Lower lobe of right lung (tissue), 2 donors: ENCODE measurements around the gene MSRB1. TPM values are rescaled to one million over a fixed set of nuclear protein-coding genes. Genes with fewer than 3 reads are reported as not detected.

Experiments
- ATAC-seq, 2 donors: fragments of 200-7000 bp; cut with Tn5 transposase; one replicate each; pipeline ENCODE4 v1.9.1; 2020 to 2022; ENCODE audit warnings: mild to moderate bottlenecking in 2 of 2, moderate library complexity in 2 of 2
- DNase-seq: peaks from one replicate; pipeline ENCODE4 v3.0.0-alpha.2; 2020
- H3K27ac ChIP-seq: fragments of 200-600 bp; one replicate; pipeline ENCODE4 v1.8.0; 2022
- H3K27me3 ChIP-seq: fragments of 200-600 bp; one replicate; pipeline ENCODE4 v1.8.0; 2022; ENCODE audit warnings: low read depth
- H3K36me3 ChIP-seq: fragments of 200-600 bp; one replicate; pipeline ENCODE4 v1.8.0; 2022; ENCODE audit warnings: mild to moderate bottlenecking
- H3K4me1 ChIP-seq: fragments of 200-600 bp; one replicate; pipeline ENCODE4 v1.8.0; 2022
- H3K4me3 ChIP-seq: fragments of 200-600 bp; one replicate; pipeline ENCODE4 v1.8.0; 2022; ENCODE audit warnings: mild to moderate bottlenecking
- H3K9me3 ChIP-seq: fragments of 200-600 bp; one replicate; pipeline ENCODE4 v1.8.0; 2022
- CTCF ChIP-seq: fragments of 200-600 bp; IDR thresholded peaks from one replicate; pipeline ENCODE4 v1.8.0; 2022; ENCODE audit warnings: antibody characterized with exemption, mild to moderate bottlenecking
- intact Hi-C: fragments of 100-400 bp; cut with DNase I; formaldehyde crosslinking; loops from one replicate; pipeline ENCODE4 v1.11.0; 2022
- total RNA-seq: library from RNA; stranded (reverse); fragmentation: NEBNext Ultra II Directional; extraction: Animal tissue kit (Norgen Biotek cat#: 25700); gene quantifications from one replicate; pipeline ENCODE4 v1.2.1, GENCODE V29; 2021
- donor health status: DM: no; HTN: yes; CAD: no; lungs with severe emphysema.

Gene MSRB1
- total RNA-seq, 1 donor from 2014 or later, result 35.1 TPM

GRCh38 chr16:1890024-1890707 lies 52.8 kb downstream of the MSRB1 start:
- Histone ChIP-seq H3K27ac (no peak overlapping the region), H3K36me3 (no peaks in the 10 kb centered on the region), H3K4me1 (no peaks in the 10 kb centered on the region), H3K4me3 (no peak overlapping the region), H3K27me3 (peaks cover 7% of the 10 kb centered on the region), H3K9me3 (no peaks in the 10 kb centered on the region)
- DNase-seq, result no peak
- no peak for ATAC-seq
- no peak for TF ChIP-seq CTCF
- intact Hi-C loops, result no loop called here

Other genes with a start within 250 kb of the MSRB1 start
- 63.0 TPM for gene MAPK8IP3, start 237.0 kb downstream of the MSRB1 start, total RNA-seq
- gene NME3, start 171.7 kb downstream of the MSRB1 start, total RNA-seq, result 56.5 TPM
- 15.5 TPM for gene EME2, start 170.4 kb downstream of the MSRB1 start, total RNA-seq
- 58.0 TPM for gene MRPS34, start 170.1 kb downstream of the MSRB1 start, total RNA-seq
- 44.2 TPM for gene SPSB3, start 160.6 kb downstream of the MSRB1 start, total RNA-seq
- 36.0 TPM for gene NUBP2, start 160.2 kb downstream of the MSRB1 start, total RNA-seq
- gene IGFALS, start 149.5 kb downstream of the MSRB1 start, total RNA-seq, result 0.97 TPM
- gene HAGH, start 116.4 kb downstream of the MSRB1 start, total RNA-seq, result 69.1 TPM
- 16.1 TPM for gene FAHD1, start 116.0 kb downstream of the MSRB1 start, total RNA-seq
- gene MEIOB, start 71.0 kb downstream of the MSRB1 start, total RNA-seq, result not detected
- gene HS3ST6, start 24.8 kb downstream of the MSRB1 start, total RNA-seq, result 1.3 TPM
- not detected for gene RPL3L, start 11.5 kb upstream of the MSRB1 start, total RNA-seq
- 85.8 TPM for gene NDUFB10, start 16.3 kb upstream of the MSRB1 start, total RNA-seq
- gene RPS2, start 21.6 kb upstream of the MSRB1 start, total RNA-seq, result 1,721 TPM
- not detected for gene RNF151, start 23.7 kb upstream of the MSRB1 start, total RNA-seq
- 25.6 TPM for gene TBL3, start 28.9 kb upstream of the MSRB1 start, total RNA-seq
- gene NOXO1, start 38.3 kb upstream of the MSRB1 start, total RNA-seq, result 1.7 TPM
- gene GFER, start 41.0 kb upstream of the MSRB1 start, total RNA-seq, result 24.7 TPM
- 0.24 TPM for gene SYNGR3, start 46.8 kb upstream of the MSRB1 start, total RNA-seq
- 27.2 TPM for gene ZNF598, start 66.6 kb upstream of the MSRB1 start, total RNA-seq
- gene NPW, start 76.6 kb upstream of the MSRB1 start, total RNA-seq, result not detected
- 343 TPM for gene NHERF2, start 83.7 kb upstream of the MSRB1 start, total RNA-seq
- gene NTHL1, start 104.6 kb upstream of the MSRB1 start, total RNA-seq, result 24.3 TPM
- gene TSC2, start 104.8 kb upstream of the MSRB1 start, total RNA-seq, result 123 TPM
- gene PKD1, start 192.7 kb upstream of the MSRB1 start, total RNA-seq, result 81.6 TPM
- gene RAB26, start 205.4 kb upstream of the MSRB1 start, total RNA-seq, result 0.80 TPM
- 61.9 TPM for gene TRAF7, start 212.6 kb upstream of the MSRB1 start, total RNA-seq